ENCODE data around the gene SIAH3.
"Not testable (repeated sequence)": the region's sequence is repeated elsewhere in the genome, so short reads cannot be mapped to it uniquely, and the experiment has no call there.

Gene SIAH3

DNA sequence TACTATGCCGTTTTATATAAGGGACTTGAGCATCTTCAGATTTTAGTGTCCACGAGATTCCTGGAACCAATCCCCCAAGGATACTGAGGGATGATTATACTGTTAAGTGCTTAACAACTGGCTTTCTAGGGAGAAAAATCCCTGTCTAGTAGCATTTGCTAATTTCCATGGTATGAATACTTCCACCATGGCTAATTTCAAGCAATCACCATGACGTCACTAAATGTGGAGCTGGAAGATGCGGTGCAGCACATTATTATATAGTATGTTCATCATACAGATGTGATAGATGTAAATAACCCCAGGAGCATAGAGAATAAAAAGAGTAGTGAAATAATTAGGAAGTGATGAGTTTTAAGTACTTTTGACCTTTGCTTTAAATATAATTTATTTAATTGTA, 72.7 kb downstream of the SIAH3 start:
- DNase-seq, result no peak

DNA sequence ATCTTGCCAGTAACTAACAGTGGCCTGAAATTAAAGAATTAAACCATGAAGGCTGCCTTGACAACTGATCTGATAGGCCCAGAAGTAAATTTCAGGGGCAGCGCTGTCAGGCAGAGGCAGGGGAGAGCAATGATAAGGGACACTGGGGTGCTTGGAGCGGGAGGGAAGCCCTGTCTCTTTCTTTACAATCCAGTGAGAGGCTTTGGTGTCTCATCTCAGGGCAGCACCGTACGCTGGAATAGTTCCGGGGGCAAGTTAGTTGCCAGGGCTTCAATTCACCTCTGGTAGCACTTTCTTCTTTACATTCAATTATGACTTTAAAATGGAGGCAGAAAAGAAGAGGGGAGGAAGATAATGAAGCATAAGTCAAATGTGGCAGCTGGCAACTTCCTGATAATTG, 74.8 kb downstream of the SIAH3 start:
- DNase-seq, result no peak

GRCh38 chr13:45775401-45775963, 76.1 kb downstream of the SIAH3 start:
- DNase-seq, result no peak

DNA sequence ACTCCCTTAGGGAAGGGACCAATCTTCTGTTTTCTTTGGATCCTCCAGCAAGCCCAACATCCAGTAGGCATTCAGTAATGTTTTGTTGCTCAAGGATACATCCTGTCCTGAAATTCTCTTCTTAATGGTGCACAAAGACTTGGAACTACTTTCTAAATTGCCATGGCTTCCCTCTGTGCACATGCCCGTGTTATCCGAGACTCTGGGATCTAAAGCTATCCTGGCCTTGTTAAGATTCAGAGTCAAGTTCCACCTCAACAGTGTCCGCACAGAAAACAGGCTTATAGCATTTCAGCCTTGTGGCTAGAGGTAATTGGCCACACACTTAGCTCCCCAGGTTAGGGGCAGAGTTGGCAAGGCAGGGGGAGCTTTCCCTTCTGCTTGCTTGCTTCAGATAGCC, 77.6 kb downstream of the SIAH3 start:
- DNase-seq, result no peak

DNA sequence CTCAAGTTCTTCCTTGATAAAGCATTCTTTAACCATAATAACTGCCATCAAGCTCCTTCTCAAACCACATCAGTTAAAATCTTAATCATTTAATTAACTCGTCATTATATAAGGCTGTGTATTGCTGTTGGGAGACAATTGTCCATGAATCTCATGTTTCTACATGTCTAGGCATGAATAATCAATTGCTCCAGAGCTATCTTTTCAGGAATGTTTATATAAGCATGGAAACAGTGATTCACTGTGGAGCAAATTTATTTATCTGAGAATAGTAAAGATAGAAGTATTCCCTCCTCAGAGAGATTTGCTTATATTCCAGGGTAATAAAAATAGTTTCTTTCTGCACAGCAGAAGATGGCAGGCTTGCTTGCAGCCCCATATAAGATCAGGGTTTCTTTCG, 78.3 kb downstream of the SIAH3 start:
- no peak for DNase-seq

DNA sequence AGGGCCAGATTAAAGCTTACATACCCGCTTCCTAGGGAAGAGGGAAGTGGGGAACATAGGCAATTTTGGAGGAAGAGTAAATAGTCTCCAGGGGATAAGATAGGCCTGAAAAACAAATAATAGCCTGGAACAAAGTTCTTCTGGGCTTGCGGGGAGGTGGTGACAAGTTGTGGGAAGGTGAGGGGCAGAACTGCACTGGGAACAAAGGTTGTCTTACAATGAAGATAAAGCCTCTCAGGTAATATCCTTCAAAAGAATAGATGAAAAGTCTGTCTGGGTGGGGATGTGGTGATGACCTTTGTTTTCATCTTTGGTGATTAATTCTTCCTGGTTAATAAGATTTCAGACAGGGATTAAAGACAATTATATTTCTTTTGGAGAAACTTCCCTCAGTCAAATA, 80.7 kb downstream of the SIAH3 start:
- DNase-seq, result no peak

DNA sequence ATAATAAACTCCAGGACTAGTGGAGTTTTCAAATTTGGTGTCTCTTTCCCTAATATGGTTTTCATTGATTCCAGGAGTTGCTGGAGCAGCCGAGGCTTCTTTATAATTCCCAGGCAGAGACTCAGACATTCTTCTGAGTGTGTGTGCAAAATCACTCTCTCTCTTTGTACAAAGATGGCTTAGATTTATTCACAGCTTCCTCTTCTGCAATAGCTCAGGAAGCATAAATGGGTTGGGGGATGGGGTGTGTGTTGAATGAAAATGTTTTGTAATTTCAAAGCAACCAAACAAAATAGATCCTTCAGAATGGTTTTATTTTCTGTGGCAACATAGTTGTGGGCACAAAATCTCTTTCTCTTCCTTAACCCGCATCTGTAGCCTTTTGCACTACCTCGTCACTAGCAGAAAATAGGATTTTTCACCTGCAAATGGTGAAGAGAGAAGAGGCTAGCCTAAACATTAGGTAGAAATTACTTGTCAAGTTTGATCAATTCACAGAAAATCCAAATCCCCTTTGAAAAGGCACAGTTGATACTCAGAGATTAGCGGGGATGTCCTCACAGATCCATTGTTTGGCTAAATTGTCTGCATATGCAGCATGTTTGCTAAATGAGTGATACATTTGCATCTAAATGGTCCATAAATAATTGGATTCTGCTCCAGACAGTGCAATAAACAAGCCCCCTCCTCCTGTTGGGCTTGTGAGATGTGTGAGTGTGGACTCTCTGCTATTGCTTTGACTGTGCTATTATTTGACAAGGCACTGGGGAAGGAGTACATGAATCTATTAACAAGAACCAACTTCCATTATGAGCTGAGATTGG, 82.7 kb downstream of the SIAH3 start:
- DNase-seq, result no peak

- DNase-seq, result no peak
Observed at GRCh38 chr13:45765464-45765863, 86.1 kb downstream of the SIAH3 start.

GRCh38 chr13:45763419-45763818, 88.1 kb downstream of the SIAH3 start:
- no peak for DNase-seq

GRCh38 chr13:45757589-45757988, 94.0 kb downstream of the SIAH3 start:
- DNase-seq, result not testable (repeated sequence)

- not testable (repeated sequence) for DNase-seq
Observed at GRCh38 chr13:45756498-45756897, 95.1 kb downstream of the SIAH3 start.

- DNase-seq, result no peak
Observed at GRCh38 chr13:45752510-45752909, 99.0 kb downstream of the SIAH3 start.

GRCh38 chr13:45751885-45752284, 99.7 kb downstream of the SIAH3 start:
- no peak for DNase-seq

DNA sequence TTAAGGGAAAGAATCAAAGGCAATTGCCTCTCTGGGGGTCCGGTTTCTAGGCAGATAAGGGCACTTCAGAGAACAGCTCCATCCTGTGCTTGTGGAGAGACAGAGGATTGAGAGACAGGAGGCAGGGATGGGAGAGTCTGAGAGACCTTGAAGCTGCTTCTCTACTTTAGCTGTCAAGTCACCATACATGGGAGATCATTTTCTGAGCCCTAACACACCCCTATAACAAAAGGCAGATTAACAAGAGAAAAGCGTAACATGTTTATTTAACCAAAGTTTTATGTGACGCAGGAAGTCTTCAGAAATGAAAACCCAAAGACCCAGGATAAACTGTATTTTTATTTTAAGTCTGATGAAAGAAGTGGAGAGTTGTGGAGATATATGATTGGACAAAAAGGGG, 101.0 kb downstream of the SIAH3 start:
- DNase-seq, result no peak

GRCh38 chr13:45748941-45749759, 102.4 kb downstream of the SIAH3 start:
- DNase-seq, result no peak

DNA sequence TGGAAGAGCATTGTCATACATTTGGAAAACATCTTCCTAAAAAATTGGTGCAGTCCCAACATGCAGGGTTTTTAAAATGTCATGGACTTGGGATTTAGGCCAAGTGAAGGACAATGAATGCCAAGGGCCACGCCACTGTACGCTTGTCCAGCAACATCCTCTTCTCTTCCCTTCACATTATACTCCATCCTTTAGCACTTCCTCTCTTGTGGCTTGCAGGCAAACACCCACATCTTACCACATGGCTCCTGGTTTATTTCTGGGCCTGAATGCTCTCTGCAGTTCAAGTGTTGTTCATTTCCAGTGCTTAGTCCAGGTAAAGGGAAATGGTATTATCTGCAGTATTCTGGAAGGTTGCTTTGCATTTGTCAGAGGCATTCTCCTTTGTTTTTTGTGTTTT, 104.5 kb downstream of the SIAH3 start:
- DNase-seq, result no peak

GRCh38 chr13:45744979-45745378, 106.6 kb downstream of the SIAH3 start:
- DNase-seq, result no peak

DNA sequence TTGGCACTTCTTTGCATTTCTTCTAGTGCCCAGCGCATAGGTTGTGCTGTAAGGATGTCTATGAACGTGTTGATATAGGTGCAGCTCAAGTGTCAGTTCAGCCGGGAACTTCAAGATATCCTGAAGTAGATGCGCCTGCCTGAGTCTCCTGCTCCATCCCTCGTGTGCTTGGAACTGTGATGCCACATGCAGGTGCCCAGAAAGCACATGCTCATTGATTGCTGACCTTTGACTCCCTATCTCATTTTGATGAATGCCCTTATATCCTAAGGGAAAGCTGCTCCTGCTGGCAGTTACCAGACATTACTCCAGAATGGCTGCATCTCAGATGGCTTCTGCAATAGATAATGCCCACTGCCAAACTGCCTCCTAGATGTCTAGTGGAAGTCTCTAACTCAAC, 108.6 kb downstream of the SIAH3 start:
- DNase-seq, result no peak

DNA sequence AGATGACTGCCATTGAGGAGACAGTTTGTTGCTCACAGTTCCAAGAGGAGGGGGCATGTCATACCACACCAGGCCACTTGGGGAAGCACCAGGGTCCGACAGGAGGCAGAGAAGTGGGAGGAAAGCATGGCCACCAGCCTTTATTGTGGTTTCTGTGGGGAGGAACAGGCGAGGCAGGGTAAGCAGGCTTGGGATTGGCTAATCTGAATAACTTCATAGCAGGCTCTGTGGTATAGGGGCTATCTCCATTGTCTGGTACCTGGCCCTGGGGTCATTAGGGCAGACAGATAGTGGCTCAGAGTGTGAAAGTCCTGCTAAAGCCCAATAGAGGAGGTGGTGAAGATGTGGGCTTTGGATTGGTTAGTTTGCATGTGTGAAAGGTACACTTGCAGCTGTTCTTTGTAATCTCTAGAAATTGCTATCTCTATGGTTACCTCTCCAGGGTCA, 114.0 kb downstream of the SIAH3 start:
- DNase-seq, result no peak

DNA sequence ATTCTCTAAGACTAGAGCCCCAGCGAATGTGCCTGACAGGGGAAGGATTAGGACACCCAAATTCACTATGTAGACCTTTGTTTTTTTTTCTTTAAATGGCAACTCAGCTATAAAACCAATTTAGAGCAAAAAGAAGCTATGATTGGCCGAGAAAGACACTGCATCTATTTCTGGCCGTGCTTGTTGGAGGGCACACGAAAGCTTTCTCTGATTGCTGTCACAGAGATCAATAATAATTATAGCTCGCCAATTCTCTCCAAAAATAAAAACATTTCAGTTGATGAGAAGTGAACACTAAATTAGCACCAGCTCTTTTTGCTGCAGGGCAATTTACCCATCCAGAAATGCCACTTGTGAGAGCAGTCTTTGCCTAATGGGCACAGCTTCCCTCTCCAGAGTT, 118.2 kb downstream of the SIAH3 start:
- DNase-seq, result no peak

GRCh38 chr13:45732916-45733315, 118.6 kb downstream of the SIAH3 start:
- DNase-seq, result no peak

GRCh38 chr13:45731455-45731854, 120.1 kb downstream of the SIAH3 start:
- no peak for DNase-seq

GRCh38 chr13:45728759-45729158, 122.8 kb downstream of the SIAH3 start:
- no peak for DNase-seq
